DMS153 treated with DMSO at 0.1 percent for 48 hours (cell line): ENCODE data around the gene ANKRD17.

Experiments
- DNase-seq: peaks from one replicate; lab custom pipeline; 2025; ENCODE audit not compliant: unreplicated experiment; lab: John Stamatoyannopoulos, UW

Gene ANKRD17

GRCh38 chr4:73133784-73134183, 124.8 kb downstream of the ANKRD17 start:
- no peak for DNase-seq

GRCh38 chr4:73131281-73131680, 127.3 kb downstream of the ANKRD17 start:
- DNase-seq = no peak

GRCh38 chr4:73129319-73129718, 129.3 kb downstream of the ANKRD17 start:
- no peak for DNase-seq

- peak; percentile 1 for DNase-seq
Measured at GRCh38 chr4:73127839-73128453, 130.7 kb downstream of the ANKRD17 start.

- DNase-seq = no peak
Measured at GRCh38 chr4:73109493-73109892, 149.1 kb downstream of the ANKRD17 start.

GRCh38 chr4:73104695-73105094, 153.9 kb downstream of the ANKRD17 start:
- no peak for DNase-seq

GRCh38 chr4:73103799-73104503, 154.6 kb downstream of the ANKRD17 start:
- no peak for DNase-seq

- DNase-seq = no peak
Measured at GRCh38 chr4:73099143-73099542, 159.5 kb downstream of the ANKRD17 start.

GRCh38 chr4:73098713-73099112, 159.9 kb downstream of the ANKRD17 start:
- no peak for DNase-seq

GRCh38 chr4:73098016-73098415, 160.6 kb downstream of the ANKRD17 start:
- no peak for DNase-seq

- no peak for DNase-seq
Measured at GRCh38 chr4:73092868-73093267, 165.7 kb downstream of the ANKRD17 start.

GRCh38 chr4:73090738-73091137, 167.9 kb downstream of the ANKRD17 start:
- DNase-seq = no peak

- no peak for DNase-seq
Measured at GRCh38 chr4:73087871-73088270, 170.7 kb downstream of the ANKRD17 start.

GRCh38 chr4:73086095-73086868, 172.3 kb downstream of the ANKRD17 start:
- DNase-seq = no peak

GRCh38 chr4:73080789-73081188, 177.8 kb downstream of the ANKRD17 start:
- DNase-seq = no peak

GRCh38 chr4:73075832-73076231, 182.8 kb downstream of the ANKRD17 start:
- DNase-seq = no peak

- DNase-seq = peak; percentile 71
Measured at GRCh38 chr4:73070074-73070390, 188.6 kb downstream of the ANKRD17 start.

- DNase-seq = peak; percentile 93
Measured at GRCh38 chr4:73069338-73070073, 189.1 kb downstream of the ANKRD17 start, which contains the start of gene COX18. COX18 (minus strand) TSS chr4:73069716; CDS start chr4:73069649, 67 bp downstream.

GRCh38 chr4:73068491-73069337, 189.9 kb downstream of the ANKRD17 start:
- DNase-seq = peak; percentile 56

GRCh38 chr4:73067971-73068394, 190.6 kb downstream of the ANKRD17 start:
- no peak for DNase-seq
